Liver (tissue), 9 donors: Measurements from ENCODE around the gene DNAH3. TPM values are rescaled to one million over a fixed set of nuclear protein-coding genes. Genes with fewer than 3 reads are reported as not detected.

Experiments used
- DNase-seq: peaks from one replicate; pipeline ENCODE4 v3.0.0-alpha.2; 2017; ENCODE audit warnings: low spot score
- H3K27ac ChIP-seq, 2 donors: one replicate each; pipeline ENCODE4 v1.7.0; 2013; ENCODE audit warnings: inconsistent platforms in 2 of 2, low read length in 2 of 2, control low read depth in 1 of 2, low read depth in 1 of 2, mild to moderate bottlenecking in 1 of 2
- H3K27me3 ChIP-seq, 4 donors: one replicate each; pipeline versions ENCODE4 v1.6.1 to v1.7.0; 2013; ENCODE audit warnings: low read length in 3 of 4, inconsistent platforms in 1 of 4, mild to moderate bottlenecking in 1 of 4, moderate library complexity in 1 of 4; ENCODE audit not compliant: control insufficient read depth in 4 of 4, insufficient read depth in 4 of 4
- H3K36me3 ChIP-seq, 4 donors: one replicate each; pipeline versions ENCODE4 v1.6.1 to v1.7.0; 2013; ENCODE audit warnings: low read length in 3 of 4, mild to moderate bottlenecking in 3 of 4, low read depth in 1 of 4, moderate library complexity in 1 of 4; ENCODE audit not compliant: control insufficient read depth in 4 of 4, insufficient read depth in 3 of 4
- H3K4me1 ChIP-seq, 4 donors: one replicate each; pipeline versions ENCODE4 v1.6.1 to v1.7.0; 2013; ENCODE audit warnings: low read length in 3 of 4, mild to moderate bottlenecking in 3 of 4, moderate library complexity in 1 of 4; ENCODE audit not compliant: control insufficient read depth in 4 of 4, insufficient read depth in 4 of 4
- H3K4me3 ChIP-seq, 3 donors: one replicate each; pipeline versions ENCODE4 v1.6.1 to v1.7.0; 2013; ENCODE audit warnings: low read length in 3 of 3, control low read depth in 1 of 3, low read depth in 1 of 3, mild to moderate bottlenecking in 1 of 3
- H3K9ac ChIP-seq, 2 donors: one replicate each; pipeline ENCODE4 v1.7.0; 2013; ENCODE audit warnings: low read length in 2 of 2, mild to moderate bottlenecking in 2 of 2, moderate library complexity in 2 of 2, control low read depth in 1 of 2, low read depth in 1 of 2
- H3K9me3 ChIP-seq, 4 donors: one replicate each; pipeline versions ENCODE4 v1.6.1 to v1.7.0; 2013; ENCODE audit warnings: low read length in 3 of 4; ENCODE audit not compliant: control insufficient read depth in 4 of 4
- ATF3 ChIP-seq: IDR thresholded peaks from 2 replicates; pipeline ENCODE4 v1.6.1; 2016; ENCODE audit warnings: antibody characterized with exemption
- CTCF ChIP-seq: fragments of 150-350 bp; IDR thresholded peaks from 2 replicates; pipeline ENCODE4 v1.5.1; 2017; ENCODE audit warnings: improper control_type of control experiment, low read depth, low read length; ENCODE audit not compliant: missing input control
- EGR1 ChIP-seq, 2 donors: IDR thresholded peaks; 2 replicates each; pipeline ENCODE4 v1.6.1; 2016 to 2018; ENCODE audit warnings: antibody characterized with exemption in 2 of 2, low read depth in 2 of 2
- FOXA1 ChIP-seq: IDR thresholded peaks from 2 replicates; pipeline ENCODE4 v1.6.1; 2016; ENCODE audit warnings: antibody characterized with exemption
- FOXA2 ChIP-seq: IDR thresholded peaks from 2 replicates; pipeline ENCODE4 v1.6.1; 2016; ENCODE audit warnings: antibody characterized with exemption
- GABPA ChIP-seq, 2 donors: IDR thresholded peaks in 1 of 2; conservative IDR thresholded peaks in 1 of 2; 2 replicates each; pipeline ENCODE4 v1.6.1; 2016; ENCODE audit warnings: antibody characterized with exemption in 2 of 2, mild to moderate bottlenecking in 1 of 2, moderate library complexity in 1 of 2
- HNF4A ChIP-seq, 2 donors: conservative IDR thresholded peaks; 2 replicates each; pipeline ENCODE4 v1.6.1; 2016; ENCODE audit warnings: antibody characterized with exemption in 2 of 2, mild to moderate bottlenecking in 2 of 2
- HNF4G ChIP-seq: IDR thresholded peaks from 2 replicates; pipeline ENCODE4 v1.6.1; 2016; ENCODE audit warnings: antibody characterized with exemption
- JUND ChIP-seq, 2 donors: IDR thresholded peaks; 2 replicates each; pipeline ENCODE4 v1.6.1; 2016; ENCODE audit warnings: antibody characterized with exemption in 2 of 2
- MAX ChIP-seq: IDR thresholded peaks from 2 replicates; pipeline ENCODE4 v1.6.1; 2016; ENCODE audit warnings: antibody characterized with exemption
- NR2F2 ChIP-seq: IDR thresholded peaks from 2 replicates; pipeline ENCODE4 v1.6.1; 2016; ENCODE audit warnings: antibody characterized with exemption
- RAD21 ChIP-seq, 2 donors: IDR thresholded peaks; 2 replicates each; pipeline ENCODE4 v1.6.1; 2016; ENCODE audit warnings: antibody characterized with exemption in 2 of 2, mild to moderate bottlenecking in 2 of 2
- REST ChIP-seq: IDR thresholded peaks from 2 replicates; pipeline ENCODE4 v1.6.1; 2016; ENCODE audit warnings: antibody characterized with exemption, mild to moderate bottlenecking
- RXRA ChIP-seq, 2 donors: IDR thresholded peaks; 2 replicates each; pipeline ENCODE4 v1.6.1; 2017 to 2018; ENCODE audit warnings: antibody characterized with exemption in 2 of 2, mild to moderate bottlenecking in 1 of 2
- SP1 ChIP-seq: IDR thresholded peaks from 2 replicates; pipeline ENCODE4 v1.6.1; 2018; ENCODE audit warnings: antibody characterized with exemption, mild to moderate bottlenecking
- TAF1 ChIP-seq: conservative IDR thresholded peaks from 2 replicates; pipeline ENCODE4 v1.6.1; 2016; ENCODE audit warnings: antibody characterized with exemption, mild to moderate bottlenecking
- YY1 ChIP-seq: IDR thresholded peaks from 2 replicates; pipeline ENCODE4 v1.6.1; 2016; ENCODE audit warnings: antibody characterized with exemption, mild to moderate bottlenecking
- ZBTB33 ChIP-seq: IDR thresholded peaks from 2 replicates; pipeline ENCODE4 v1.6.1; 2016; ENCODE audit warnings: antibody characterized with exemption
- WGBS: extraction: QIAGEN DNeasy Blood & Tissue Kit; methylation state at CpG from one replicate; pipeline ENCODE4 v1.1.7; 2013; 5-methylcytosine and 5-hydroxymethylcytosine counted together
- polyA plus RNA-seq, 2 donors: library from polyadenylated mRNA; stranded (reverse) in 1 of 2; unstranded in 1 of 2; fragments of 200-250 nt in 1 of 2; fragments of >200 nt in 1 of 2; fragmentation: Nextera tagmentation in 1 of 2; extraction: Ambion mirVana in 1 of 2; gene quantifications; one replicate each; pipeline versions ENCODE4 v1.2.1 to v1.2.3, GENCODE V29; 2013 to 2015
- total RNA-seq, 2 donors: library from RNA; depleted of rRNA; stranded (reverse); fragments of >200 nt; gene quantifications; one replicate each; pipeline ENCODE4 v1.2.3, GENCODE V29; 2014
- donor health status: healthy.
- donor health status: healthy.
- donor health status: healthy.
- donor health status: healthy.
- donor health status: healthy.

DNAH3 gene
- total and polyA plus RNA-seq, 4 donors, result not detected

GRCh38 chr16:21128991-21129390, 21.7 kb downstream of the DNAH3 start (continued):
- TF ChIP-seq ATF3, result no peak
- TF ChIP-seq GABPA (IDR thresholded peaks at IDR 0.05 in 1 of 2, conservative IDR thresholded peaks at IDR 0.05 in 1 of 2), result no peak
- TF ChIP-seq HNF4A (conservative IDR thresholded peaks at IDR 0.05), result no peak
- TF ChIP-seq JUND (IDR thresholded peaks at IDR 0.05), result no peak

GRCh38 chr16:21126518-21126917, 24.1 kb downstream of the DNAH3 start:
- H3K4me3 ChIP-seq, result no peak overlapping the region
- no peak overlapping the region for H3K9ac ChIP-seq
- H3K27me3 ChIP-seq, result no peaks in the 10 kb centered on the region
- H3K9me3 ChIP-seq, result no peaks in the 10 kb centered on the region
- no peak overlapping the region for H3K27ac ChIP-seq
- no peaks in the 10 kb centered on the region for H3K4me1 ChIP-seq
- WGBS, result 70% methylated on average over 7 of the region's 7 CpGs
- no peak for DNase-seq
- TF ChIP-seq GABPA (IDR thresholded peaks at IDR 0.05 in 1 of 2, conservative IDR thresholded peaks at IDR 0.05 in 1 of 2) (no peak), NR2F2 (no peak)
- no peaks in the 10 kb centered on the region for H3K36me3 ChIP-seq

- Histone ChIP-seq H3K27ac (no peak overlapping the region), H3K4me3 (no peak overlapping the region), H3K36me3 (no peaks in the 10 kb centered on the region), H3K9me3 (no peaks in the 10 kb centered on the region), H3K9ac (no peak overlapping the region), H3K4me1 (no peaks in the 10 kb centered on the region), H3K27me3 (no peaks in the 10 kb centered on the region)
- 89% methylated on average over 7 of the region's 7 CpGs for WGBS
- no peak for DNase-seq
- TF ChIP-seq FOXA1, result no peak
- no peak for TF ChIP-seq RAD21 (IDR thresholded peaks at IDR 0.05)
- TF ChIP-seq CTCF, result no peak
- no peak for TF ChIP-seq YY1
- no peak for TF ChIP-seq HNF4A (conservative IDR thresholded peaks at IDR 0.05)
- no peak for TF ChIP-seq MAX
- no peak for TF ChIP-seq SP1
- TF ChIP-seq FOXA2, result no peak
- no peak for TF ChIP-seq ZBTB33
- no peak for TF ChIP-seq EGR1 (IDR thresholded peaks at IDR 0.05; ENCODE audit: low read depth in 2 of 2)
- no peak for TF ChIP-seq ATF3
- no peak for TF ChIP-seq NR2F2
- no peak for TF ChIP-seq HNF4G
- TF ChIP-seq GABPA (IDR thresholded peaks at IDR 0.05 in 1 of 2, conservative IDR thresholded peaks at IDR 0.05 in 1 of 2), result no peak
- no peak for TF ChIP-seq TAF1
- no peak for TF ChIP-seq REST
- TF ChIP-seq JUND (IDR thresholded peaks at IDR 0.05), result no peak
- TF ChIP-seq RXRA (IDR thresholded peaks at IDR 0.05), result no peak
Measured at GRCh38 chr16:21125191-21125590, 25.5 kb downstream of the DNAH3 start.
